Erythroblast (primary cell): ENCODE measurements around the gene SERPINF2.
A peak's percentile ranks its signal among the peaks of the same experiment; 100 is the strongest.
"Not testable (repeated sequence)": the region's sequence is repeated elsewhere in the genome, so short reads cannot be mapped to it uniquely, and the experiment has no call there.

Source experiments
- DNase-seq, 2 experiments: peaks; one replicate each; lab custom pipeline; 2025; lab: John Stamatoyannopoulos, UW
- GATA1 ChIP-seq: IDR thresholded peaks from 2 replicates; pipeline ENCODE4 v1.6.1; 2011; ENCODE audit warnings: low read depth, mild to moderate bottlenecking, control low read depth, low read length, moderate library complexity
- POLR2A ChIP-seq: IDR thresholded peaks from 2 replicates; pipeline ENCODE4 v1.6.1; 2011; ENCODE audit warnings: mild to moderate bottlenecking, low read length

SERPINF2 gene

GRCh38 chr17:1767358-1767757 lies 24.7 kb downstream of the SERPINF2 start:
- no peak for DNase-seq
- TF ChIP-seq POLR2A (no peak), GATA1 (no peak)

DNA sequence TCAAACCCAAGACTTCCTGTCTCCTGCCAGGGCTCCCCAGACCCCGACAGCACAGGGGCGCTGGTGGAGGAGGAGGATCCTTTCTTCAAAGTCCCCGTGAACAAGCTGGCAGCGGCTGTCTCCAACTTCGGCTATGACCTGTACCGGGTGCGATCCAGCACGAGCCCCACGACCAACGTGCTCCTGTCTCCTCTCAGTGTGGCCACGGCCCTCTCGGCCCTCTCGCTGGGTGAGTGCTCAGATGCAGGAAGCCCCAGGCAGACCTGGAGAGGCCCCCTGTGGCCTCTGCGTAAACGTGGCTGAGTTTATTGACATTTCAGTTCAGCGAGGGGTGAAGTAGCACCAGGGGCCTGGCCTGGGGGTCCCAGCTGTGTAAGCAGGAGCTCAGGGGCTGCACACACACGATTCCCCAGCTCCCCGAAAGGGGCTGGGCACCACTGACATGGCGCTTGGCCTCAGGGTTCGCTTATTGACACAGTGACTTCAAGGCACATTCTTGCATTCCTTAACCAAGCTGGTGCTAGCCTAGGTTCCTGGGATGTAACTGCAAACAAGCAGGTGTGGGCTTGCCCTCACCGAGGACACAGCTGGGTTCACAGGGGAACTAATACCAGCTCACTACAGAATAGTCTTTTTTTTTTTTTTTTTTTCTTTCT lies 27.3 kb downstream of the SERPINF2 start:
- TF ChIP-seq GATA1, result no peak
- TF ChIP-seq POLR2A, result no peak
- no peak for DNase-seq

GRCh38 chr17:1773000-1773695 lies 30.5 kb downstream of the SERPINF2 start:
- DNase-seq, result not testable (repeated sequence)

DNA sequence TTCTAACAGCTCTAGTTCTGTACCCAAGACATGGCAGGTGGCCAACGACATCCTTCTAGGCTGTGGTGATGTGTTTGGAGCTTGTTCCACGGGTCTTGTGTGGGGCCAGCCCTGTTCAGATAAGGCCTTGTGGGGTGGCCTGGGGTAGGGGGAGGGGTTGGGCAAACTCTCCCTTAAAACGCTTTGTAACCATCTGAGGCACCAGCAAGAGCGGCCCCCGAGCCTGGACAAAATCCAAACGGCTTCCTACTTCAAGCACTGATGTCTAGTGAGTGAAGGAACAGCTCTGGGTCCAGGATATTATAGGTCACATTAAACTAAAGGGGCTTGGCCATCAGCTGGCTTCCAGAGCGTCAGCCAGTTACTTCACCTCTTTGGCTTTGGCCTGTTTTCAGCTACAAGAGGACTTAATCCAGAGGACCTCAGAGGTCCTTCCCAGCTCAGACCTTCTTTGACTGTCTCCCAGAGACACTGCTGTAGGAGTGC lies 31.1 kb downstream of the SERPINF2 start:
- TF ChIP-seq GATA1 (no peak), POLR2A (no peak)
- DNase-seq, result peak; percentile 52 to 61

- DNase-seq, result no peak
These were observed 31.9 kb downstream of the SERPINF2 start for GRCh38 chr17:1774390-1775176.

DNA sequence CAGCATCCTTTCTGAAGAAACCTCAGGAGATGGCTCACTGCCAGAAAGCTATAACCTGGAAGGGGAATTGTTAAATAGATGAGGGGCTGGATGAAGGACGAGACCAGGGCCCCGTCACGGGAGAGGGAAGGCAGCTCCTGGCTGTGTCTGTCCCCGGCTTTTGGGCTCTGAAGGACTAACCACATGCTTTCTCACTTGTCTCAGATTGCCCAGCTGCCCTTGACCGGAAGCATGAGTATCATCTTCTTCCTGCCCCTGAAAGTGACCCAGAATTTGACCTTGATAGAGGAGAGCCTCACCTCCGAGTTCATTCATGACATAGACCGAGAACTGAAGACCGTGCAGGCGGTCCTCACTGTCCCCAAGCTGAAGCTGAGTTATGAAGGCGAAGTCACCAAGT lies 33.7 kb downstream of the SERPINF2 start:
- no peak for TF ChIP-seq POLR2A
- DNase-seq, result no peak

More at GRCh38 chr17:1774390-1775176, 31.9 kb downstream of the SERPINF2 start:
- TF ChIP-seq POLR2A, result no peak
- TF ChIP-seq GATA1, result no peak

GRCh38 chr17:1776857-1777256 lies 34.2 kb downstream of the SERPINF2 start:
- DNase-seq, result no peak
- TF ChIP-seq POLR2A, result no peak
- no peak for TF ChIP-seq GATA1

DNA sequence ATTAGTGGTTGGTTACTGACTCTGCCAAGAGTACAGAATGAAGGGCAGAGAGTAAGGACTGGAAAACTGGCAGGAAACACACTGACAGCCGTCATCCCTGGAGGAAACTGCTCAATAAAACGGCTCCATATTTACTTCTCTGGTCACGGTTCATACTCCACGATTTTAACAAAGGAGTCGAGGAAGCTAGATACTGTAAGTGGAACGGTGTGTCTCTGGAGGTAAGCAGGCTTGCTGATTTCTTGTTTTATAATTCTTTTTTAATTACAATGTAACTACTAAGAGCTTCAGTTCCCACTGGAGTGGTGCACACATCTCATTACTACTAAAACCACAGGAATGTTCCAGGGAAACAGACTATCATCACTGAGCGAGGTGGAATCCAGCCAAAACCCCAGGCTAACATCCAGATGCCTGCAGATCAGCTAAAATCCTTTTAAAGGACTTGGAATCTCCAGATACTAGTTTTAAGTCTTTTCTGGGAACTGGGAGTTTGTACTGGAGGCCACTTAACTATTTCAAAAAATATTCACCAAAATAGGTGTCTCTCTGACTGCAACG lies 37.0 kb downstream of the SERPINF2 start:
- DNase-seq, result no peak
- TF ChIP-seq GATA1 (no peak), POLR2A (no peak)

- TF ChIP-seq POLR2A (no peak), GATA1 (no peak)
- DNase-seq, result no peak
These were observed 39.5 kb downstream of the SERPINF2 start for GRCh38 chr17:1782171-1782567.

GRCh38 chr17:1783271-1783670 lies 40.6 kb downstream of the SERPINF2 start:
- DNase-seq, result no peak
- TF ChIP-seq GATA1 (no peak), POLR2A (no peak)

DNA sequence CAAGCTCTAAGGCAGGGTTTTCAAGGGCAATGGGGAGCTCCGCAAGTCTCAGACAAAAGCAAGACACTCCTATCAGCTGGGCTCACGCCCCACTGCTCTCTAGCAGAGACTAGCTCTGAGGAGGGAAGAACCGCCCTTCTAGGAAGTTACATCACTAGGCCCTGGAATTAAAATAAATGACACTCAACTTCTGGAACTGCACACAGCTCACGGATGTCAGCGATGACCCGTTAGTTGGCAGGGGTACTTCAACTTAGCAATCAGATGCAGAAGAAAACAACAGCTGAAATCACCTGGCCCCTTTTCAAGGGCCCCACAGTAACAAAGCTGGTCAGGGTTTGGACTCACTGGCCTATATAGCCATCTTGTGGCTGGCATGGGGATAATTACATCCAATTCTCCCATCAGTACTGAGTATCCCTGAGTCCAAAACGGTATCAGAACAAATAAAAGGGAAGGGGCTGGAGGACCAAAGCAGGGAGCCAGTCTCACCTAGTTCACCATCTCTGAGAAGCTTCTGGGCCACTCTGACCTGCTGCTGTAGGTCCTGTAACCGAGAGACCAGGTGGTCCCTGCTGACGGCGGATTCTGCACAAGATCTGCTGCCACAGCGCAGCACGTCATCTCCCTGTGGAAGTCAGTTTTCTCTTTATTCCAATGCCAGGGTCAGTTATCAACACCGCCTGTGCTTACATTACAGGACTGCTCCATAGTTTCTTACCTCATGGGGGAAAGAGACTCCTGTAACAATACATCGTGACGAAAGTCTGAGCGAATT lies 41.4 kb downstream of the SERPINF2 start:
- peak; percentile 84 to 87 for DNase-seq
- TF ChIP-seq POLR2A (peak; percentile 34), GATA1 (no peak)

- no peak for DNase-seq
- TF ChIP-seq POLR2A, result no peak
- no peak for TF ChIP-seq GATA1
These were observed 43.3 kb downstream of the SERPINF2 start for GRCh38 chr17:1785930-1786329.

- TF ChIP-seq POLR2A (no peak), GATA1 (no peak)
- no peak for DNase-seq
These were observed 44.0 kb downstream of the SERPINF2 start for GRCh38 chr17:1786708-1787107.
